Neural progenitor cell (in vitro differentiated cells): ENCODE results near the gene CCDC85C. TPM values are rescaled to one million over a fixed set of nuclear protein-coding genes. Genes with fewer than 3 reads are reported as not detected.
A peak's percentile ranks its signal among the peaks of the same experiment; 100 is the strongest.

Experiments used
- DNase-seq: peaks from one replicate; pipeline ENCODE4 v3.0.0-alpha.2; 2016; ENCODE audit warnings: low spot score
- H2AFZ ChIP-seq: fragments of 200-600 bp; sonication (generic); replicated peaks from 2 replicates; pipeline ENCODE4 v1.6.1; 2016; ENCODE audit warnings: antibody characterized with exemption
- H3F3A ChIP-seq: fragments of 200-600 bp; sonication (generic); 2 replicates; pipeline ENCODE4 v1.6.1; 2016; ENCODE audit warnings: antibody characterized with exemption, low read depth
- H3K27ac ChIP-seq: fragments of 200-600 bp; sonication (generic); 2 replicates; pipeline ENCODE4 v1.5.1; 2016; ENCODE audit warnings: mild to moderate bottlenecking
- H3K27me3 ChIP-seq: fragments of 200-600 bp; sonication (generic); 2 replicates; pipeline ENCODE4 v1.6.1; 2016; ENCODE audit warnings: mild to moderate bottlenecking, moderate library complexity
- H3K36me3 ChIP-seq: fragments of 200-600 bp; sonication (generic); 2 replicates; pipeline ENCODE4 v1.5.1; 2016
- H3K4me1 ChIP-seq: fragments of 200-600 bp; sonication (generic); 2 replicates; pipeline ENCODE4 v1.6.1; 2016; ENCODE audit warnings: mixed run types
- H3K4me2 ChIP-seq: fragments of 200-600 bp; sonication (generic); 2 replicates; pipeline ENCODE4 v1.6.1; 2016
- H3K4me3 ChIP-seq: fragments of 200-600 bp; sonication (generic); 2 replicates; pipeline ENCODE4 v1.5.1; 2016
- H3K79me2 ChIP-seq: fragments of 200-600 bp; sonication (generic); 2 replicates; pipeline ENCODE4 v1.6.1; 2016; ENCODE audit warnings: low read depth
- H3K9ac ChIP-seq: fragments of 200-600 bp; sonication (generic); 2 replicates; pipeline ENCODE4 v1.6.1; 2016
- H3K9me3 ChIP-seq: fragments of 200-600 bp; sonication (generic); 2 replicates; pipeline ENCODE4 v1.5.1; 2016; ENCODE audit warnings: low read depth
- H4K20me1 ChIP-seq: fragments of 200-600 bp; sonication (generic); 2 replicates; pipeline ENCODE4 v1.6.1; 2016; ENCODE audit warnings: low read depth
- H3K27ac Mint-ChIP-seq: 3 replicates; pipeline ENCODE4 v1.8.0; 2021; ENCODE audit warnings: mixed read lengths
- H3K27me3 Mint-ChIP-seq: 2 replicates; pipeline ENCODE4 v1.8.0; 2022; ENCODE audit warnings: low read depth, mild to moderate bottlenecking, inconsistent platforms, moderate library complexity, mixed read lengths; ENCODE audit not compliant: insufficient read depth
- H3K36me3 Mint-ChIP-seq: 3 replicates; pipeline ENCODE4 v1.8.0; 2021; ENCODE audit warnings: mixed read lengths
- H3K4me1 Mint-ChIP-seq: 3 replicates; pipeline ENCODE4 v1.8.0; 2021; ENCODE audit warnings: mixed read lengths
- H3K4me3 Mint-ChIP-seq: 3 replicates; pipeline ENCODE4 v1.8.0; 2021; ENCODE audit warnings: mild to moderate bottlenecking, moderate library complexity, mixed read lengths
- H3K9me3 Mint-ChIP-seq: 3 replicates; pipeline ENCODE4 v1.8.0; 2020; ENCODE audit warnings: mixed read lengths
- EZH2 ChIP-seq: fragments of 200-600 bp; sonication (generic); IDR thresholded peaks from 2 replicates; pipeline ENCODE4 v1.6.1; 2017; ENCODE audit warnings: antibody characterized with exemption, mild to moderate bottlenecking, moderate library complexity
- EZH2phosphoT487 ChIP-seq: fragments of 200-600 bp; sonication (generic); IDR thresholded peaks from 2 replicates; pipeline ENCODE4 v1.6.1; 2017; ENCODE audit warnings: antibody characterized with exemption
- total RNA-seq: library from RNA; depleted of rRNA; stranded (reverse); fragments of >200 nt; gene quantifications from 2 replicates; pipeline ENCODE4 v1.2.3, GENCODE V29; 2015; ENCODE audit warnings: low replicate concordance
- TF ChIP-seq, protein P1 (sequence below): fragments of 200-600 bp; sonication (generic); IDR thresholded peaks from 2 replicates; pipeline ENCODE4 v1.5.1; 2017; ENCODE audit warnings: antibody characterized with exemption, mild to moderate bottlenecking

The CCDC85C gene
- total RNA-seq, 1 donor from 2014 or later: 19.0 TPM

DNA sequence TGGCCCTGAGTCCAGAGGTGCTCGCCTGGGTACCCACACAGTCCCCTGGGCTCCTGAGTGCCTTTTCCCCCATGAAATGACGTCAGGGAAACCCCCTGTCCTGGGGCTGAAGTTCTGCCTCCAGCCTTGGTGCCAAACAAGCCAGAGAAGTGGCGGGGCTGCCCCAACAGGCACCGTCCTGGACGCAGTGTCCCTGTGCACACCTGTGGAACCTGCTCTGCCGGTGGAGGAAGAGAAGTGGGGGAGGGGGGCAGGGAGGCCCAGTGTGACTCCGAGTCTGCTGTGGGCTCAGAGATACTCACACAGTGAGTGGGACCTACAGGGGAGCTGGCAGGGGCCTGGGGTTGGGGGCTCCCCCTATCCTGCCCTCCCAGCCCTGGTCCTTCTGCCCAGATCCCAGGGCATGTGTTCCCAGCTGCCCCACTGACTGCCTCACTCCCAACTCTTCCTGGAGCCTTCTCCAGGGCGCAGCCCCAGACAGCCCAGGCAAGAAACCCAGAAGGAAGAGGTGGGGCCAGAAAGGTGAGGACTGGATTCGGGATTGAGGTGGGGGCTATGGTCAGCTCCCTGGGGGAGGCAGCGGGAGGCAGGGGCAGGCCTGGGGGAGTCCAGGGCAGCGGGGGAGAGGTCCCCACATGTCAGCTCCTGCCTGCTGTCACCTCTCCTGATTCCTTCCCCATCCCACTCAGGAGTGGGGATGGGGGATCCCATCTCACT is 24.7 kb downstream of the CCDC85C start:
- H3K27me3 Mint-ChIP-seq: peaks cover 8% of the 10 kb centered on the region
- no peak overlapping the region for H3K27ac Mint-ChIP-seq
- Histone ChIP-seq H3K9me3 (no peaks in the 10 kb centered on the region), H3F3A (peaks cover 35% of the 10 kb centered on the region), H3K4me1 (peaks cover 44% of the 10 kb centered on the region), H3K4me2 (no peak overlapping the region), H3K79me2 (peaks cover 83% of the 10 kb centered on the region), H3K27me3 (no peaks in the 10 kb centered on the region), H3K4me3 (no peak overlapping the region), H2AFZ (no peak overlapping the region), H3K27ac (no peak overlapping the region), H3K9ac (no peak overlapping the region), H3K36me3 (no peaks in the 10 kb centered on the region), H4K20me1 (peaks cover 99% of the 10 kb centered on the region)
- no peak for DNase-seq
- H3K36me3 Mint-ChIP-seq: peaks cover 5% of the 10 kb centered on the region
- no peak overlapping the region for H3K4me3 Mint-ChIP-seq
- TF ChIP-seq, protein P1, sequence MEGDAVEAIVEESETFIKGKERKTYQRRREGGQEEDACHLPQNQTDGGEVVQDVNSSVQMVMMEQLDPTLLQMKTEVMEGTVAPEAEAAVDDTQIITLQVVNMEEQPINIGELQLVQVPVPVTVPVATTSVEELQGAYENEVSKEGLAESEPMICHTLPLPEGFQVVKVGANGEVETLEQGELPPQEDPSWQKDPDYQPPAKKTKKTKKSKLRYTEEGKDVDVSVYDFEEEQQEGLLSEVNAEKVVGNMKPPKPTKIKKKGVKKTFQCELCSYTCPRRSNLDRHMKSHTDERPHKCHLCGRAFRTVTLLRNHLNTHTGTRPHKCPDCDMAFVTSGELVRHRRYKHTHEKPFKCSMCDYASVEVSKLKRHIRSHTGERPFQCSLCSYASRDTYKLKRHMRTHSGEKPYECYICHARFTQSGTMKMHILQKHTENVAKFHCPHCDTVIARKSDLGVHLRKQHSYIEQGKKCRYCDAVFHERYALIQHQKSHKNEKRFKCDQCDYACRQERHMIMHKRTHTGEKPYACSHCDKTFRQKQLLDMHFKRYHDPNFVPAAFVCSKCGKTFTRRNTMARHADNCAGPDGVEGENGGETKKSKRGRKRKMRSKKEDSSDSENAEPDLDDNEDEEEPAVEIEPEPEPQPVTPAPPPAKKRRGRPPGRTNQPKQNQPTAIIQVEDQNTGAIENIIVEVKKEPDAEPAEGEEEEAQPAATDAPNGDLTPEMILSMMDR: no peak
- no peak for TF ChIP-seq EZH2
- TF ChIP-seq EZH2phosphoT487: no peak
- H3K9me3 Mint-ChIP-seq: no peaks in the 10 kb centered on the region
- H3K4me1 Mint-ChIP-seq: peaks cover 78% of the 10 kb centered on the region

DNA sequence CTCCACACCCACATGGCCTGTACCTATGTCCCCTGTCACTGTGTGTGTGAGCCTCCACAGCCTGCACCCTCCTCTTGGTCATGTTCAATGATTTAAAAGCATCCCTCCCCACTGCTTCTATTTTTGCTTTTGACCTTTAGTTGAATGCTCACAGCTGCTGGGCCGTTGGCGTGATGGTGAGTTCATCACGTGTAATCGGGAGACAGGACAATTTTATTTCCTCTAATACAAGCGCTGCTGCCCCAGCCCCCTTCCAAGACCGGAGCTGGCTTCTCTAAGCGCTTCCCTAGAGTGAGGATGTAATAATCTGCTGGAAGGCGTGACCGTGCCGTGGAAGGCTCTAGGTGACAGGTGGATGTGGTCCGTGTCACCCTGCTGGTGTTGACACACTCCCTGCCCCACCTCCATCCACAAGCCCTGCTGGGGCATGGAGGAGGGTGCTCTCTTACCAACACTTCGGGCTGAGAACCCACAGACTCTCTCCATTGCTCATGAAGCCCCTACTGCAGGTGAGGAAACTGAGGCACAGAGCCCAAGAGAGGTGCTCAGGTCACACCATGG is 25.4 kb downstream of the CCDC85C start:
- Histone ChIP-seq H3K79me2 (peaks cover 83% of the 10 kb centered on the region), H3K9me3 (no peaks in the 10 kb centered on the region), H3K9ac (no peak overlapping the region), H3K27ac (no peak overlapping the region), H3K4me2 (no peak overlapping the region), H3K36me3 (no peaks in the 10 kb centered on the region), H3K4me1 (peaks cover 51% of the 10 kb centered on the region), H4K20me1 (peaks cover 99% of the 10 kb centered on the region), H3K27me3 (no peaks in the 10 kb centered on the region), H3F3A (peaks cover 40% of the 10 kb centered on the region), H2AFZ (no peak overlapping the region), H3K4me3 (no peak overlapping the region)
- H3K27me3 Mint-ChIP-seq: peaks cover 13% of the 10 kb centered on the region
- H3K9me3 Mint-ChIP-seq: no peaks in the 10 kb centered on the region
- H3K36me3 Mint-ChIP-seq: peaks cover 10% of the 10 kb centered on the region
- TF ChIP-seq EZH2phosphoT487 (no peak), EZH2 (no peak)
- peaks cover 78% of the 10 kb centered on the region for H3K4me1 Mint-ChIP-seq
- H3K4me3 Mint-ChIP-seq: no peak overlapping the region
- no peak for DNase-seq
- H3K27ac Mint-ChIP-seq: peak overlapping the region; percentile 52

GRCh38 chr14:99576761-99577705 is 27.0 kb downstream of the CCDC85C start:
- no peak overlapping the region for H3K4me3 Mint-ChIP-seq
- no peak overlapping the region for H2AFZ ChIP-seq
- H3K9me3 Mint-ChIP-seq: no peaks in the 10 kb centered on the region
- H3F3A ChIP-seq: peaks cover 49% of the 10 kb centered on the region
- H3K27ac Mint-ChIP-seq: peak overlapping the region; percentile 30
- TF ChIP-seq EZH2phosphoT487: no peak
- TF ChIP-seq, protein P1: no peak
- no peak for TF ChIP-seq EZH2
- H3K36me3 ChIP-seq: no peaks in the 10 kb centered on the region
- peaks cover 83% of the 10 kb centered on the region for H3K79me2 ChIP-seq
- peaks cover 65% of the 10 kb centered on the region for H3K4me1 ChIP-seq
- H3K4me3 ChIP-seq: no peak overlapping the region
- H3K9ac ChIP-seq: no peak overlapping the region
- H3K4me2 ChIP-seq: no peak overlapping the region
- no peaks in the 10 kb centered on the region for H3K9me3 ChIP-seq
- H3K27me3 ChIP-seq: no peaks in the 10 kb centered on the region
- peaks cover 10% of the 10 kb centered on the region for H3K36me3 Mint-ChIP-seq
- H4K20me1 ChIP-seq: peaks cover 99% of the 10 kb centered on the region
- H3K27ac ChIP-seq: no peak overlapping the region
- H3K27me3 Mint-ChIP-seq: peaks cover 13% of the 10 kb centered on the region
- H3K4me1 Mint-ChIP-seq: peaks cover 88% of the 10 kb centered on the region
- no peak for DNase-seq
